ENCODE measurements around the gene ZMIZ1. TPM values are rescaled to one million over a fixed set of nuclear protein-coding genes. Genes with fewer than 3 reads are reported as not detected.

The ZMIZ1 gene
- total RNA-seq, 1 experiment from 2014 or later: 42.3 TPM

GRCh38 chr10:79359816-79360498 lies 291.2 kb downstream of the ZMIZ1 start:
- no peaks in the 10 kb centered on the region for H3K27me3 ChIP-seq (replicated peaks; ENCODE audit: control insufficient read depth, insufficient read depth, low read length)
- Mint-ChIP-seq H3K4me1 (ENCODE audit: low read depth, unreplicated experiment) (peaks cover 8% of the 10 kb centered on the region), H3K4me3 (ENCODE audit: unreplicated experiment) (no peak overlapping the region), H3K27ac (ENCODE audit: unreplicated experiment) (no peak overlapping the region), H3K36me3 (ENCODE audit: insufficient read depth, unreplicated experiment) (peaks cover 24% of the 10 kb centered on the region), H3K27me3 (ENCODE audit: insufficient read depth, unreplicated experiment) (no peaks in the 10 kb centered on the region), H3K9me3 (ENCODE audit: unreplicated experiment) (no peaks in the 10 kb centered on the region)
- H3K4me1 ChIP-seq: peaks cover 22% of the 10 kb centered on the region
- H3K9me3 ChIP-seq: no peaks in the 10 kb centered on the region
- no peaks in the 10 kb centered on the region; the same call in 1 of the 2 replicates for H3K36me3 ChIP-seq (ENCODE audit: control insufficient read depth, insufficient read depth, low read length)
- TF ChIP-seq CTCF (IDR thresholded peaks at IDR 0.05; ENCODE audit: insufficient read depth in 1 of 2, low read depth in 1 of 2, low read length in 1 of 2, severe bottlenecking in 1 of 2, unreplicated experiment in 1 of 2): no peak
- CTCF ChIA-PET: no interaction called here
- POLR2A ChIA-PET: no interaction called here
- no peak overlapping the region for H3K4me3 ChIP-seq (ENCODE audit: low read depth, low read length)
- no TSS peak for BruUV-seq (replicated peaks)
- no peak for DNase-seq
- intact Hi-C loops (cut with micrococcal nuclease; ENCODE audit: unreplicated experiment): loop anchor here (2.0 kb wide), 1 partner anchor 15 kb away; no protein-coding TSS in a partner anchor

- no TSS peak for BruUV-seq (replicated peaks)
- Mint-ChIP-seq H3K27me3 (ENCODE audit: insufficient read depth, unreplicated experiment) (no peaks in the 10 kb centered on the region), H3K9me3 (ENCODE audit: unreplicated experiment) (no peaks in the 10 kb centered on the region)
Observed at GRCh38 chr10:79360499-79361342, 292.0 kb downstream of the ZMIZ1 start.

More at GRCh38 chr10:79360499-79361342, 292.0 kb downstream of the ZMIZ1 start:
- intact Hi-C loops (cut with micrococcal nuclease; ENCODE audit: unreplicated experiment): no loop called here
- Histone ChIP-seq H3K4me1 (peaks cover 22% of the 10 kb centered on the region), H3K4me3 (ENCODE audit: low read depth, low read length) (no peak overlapping the region), H3K27me3 (replicated peaks; ENCODE audit: control insufficient read depth, insufficient read depth, low read length) (no peaks in the 10 kb centered on the region), H3K9me3 (no peaks in the 10 kb centered on the region), H3K36me3 (ENCODE audit: control insufficient read depth, insufficient read depth, low read length) (no peaks in the 10 kb centered on the region; the same call in 1 of the 2 replicates)
- DNase-seq: no peak
- Mint-ChIP-seq H3K27ac (ENCODE audit: unreplicated experiment) (no peak overlapping the region), H3K4me3 (ENCODE audit: unreplicated experiment) (no peak overlapping the region), H3K4me1 (ENCODE audit: low read depth, unreplicated experiment) (peaks cover 8% of the 10 kb centered on the region), H3K36me3 (ENCODE audit: insufficient read depth, unreplicated experiment) (peaks cover 16% of the 10 kb centered on the region)
- TF ChIP-seq CTCF (IDR thresholded peaks at IDR 0.05; ENCODE audit: insufficient read depth in 1 of 2, low read depth in 1 of 2, low read length in 1 of 2, severe bottlenecking in 1 of 2, unreplicated experiment in 1 of 2): no peak
- POLR2A ChIA-PET: no interaction called here
- CTCF ChIA-PET: no interaction called here

All from Caco-2 (cell line).